Measurements from ENCODE around the gene CPVL. TPM values are rescaled to one million over a fixed set of nuclear protein-coding genes. Genes with fewer than 3 reads are reported as not detected.

CPVL gene
- total RNA-seq, 1 experiment from 2014 or later: 10.3 TPM

- TF ChIP-seq ZBTB33 (IDR thresholded peaks at IDR 0.05; ENCODE audit: extremely low read depth, insufficient replicate concordance, low read length) (no peak), POLR2A (IDR thresholded peaks at IDR 0.05; ENCODE audit: borderline replicate concordance, extremely low read depth, insufficient read depth, insufficient read length) (no peak)
Measured at GRCh38 chr7:29102558-29103151, 43.7 kb downstream of the CPVL start (continued).

GRCh38 chr7:29100924-29101323, 45.4 kb downstream of the CPVL start:
- Histone ChIP-seq H3K36me3 (ENCODE audit: control insufficient read depth in 1 of 2, insufficient read depth in 2 of 2, low read length in 2 of 2) (no peaks in the 10 kb centered on the region), H3K27ac (ENCODE audit: low read depth, low read length) (no peak overlapping the region), H3K9ac (ENCODE audit: low read length) (no peak overlapping the region), H3K79me2 (ENCODE audit: insufficient read depth, low read length) (no peaks in the 10 kb centered on the region), H3K4me3 (replicated peaks in 1 of 2; ENCODE audit: low read depth in 1 of 2, low read length in 2 of 2) (no peak overlapping the region), H3K9me3 (ENCODE audit: control insufficient read depth in 1 of 2, insufficient read depth in 1 of 2, low read depth in 1 of 2, low read length in 2 of 2) (no peaks in the 10 kb centered on the region), H3K4me1 (ENCODE audit: control insufficient read depth in 1 of 2, insufficient read depth in 2 of 2, low read length in 2 of 2) (no peaks in the 10 kb centered on the region), H3K9me2 (ENCODE audit: insufficient read depth) (no peaks in the 10 kb centered on the region), H3K27me3 (ENCODE audit: insufficient read depth, low read length) (no peaks in the 10 kb centered on the region), H3K4me2 (ENCODE audit: low read length) (no peak overlapping the region), H2AFZ (ENCODE audit: low read depth, low read length, poor library complexity, severe bottlenecking) (no peak overlapping the region), H4K20me1 (ENCODE audit: insufficient read depth) (no peaks in the 10 kb centered on the region)
- CTCF ChIA-PET: interaction anchor here (0.9 to 12.8 kb wide), 5 partner anchors 10 to 195 kb away, joined by 3 to 356 read pairs (median 3); no protein-coding TSS in a partner anchor
- DNase-seq (ENCODE audit: low read depth, low spot score) (no peak), ATAC-seq (no peak)
- TF ChIP-seq SIN3A (IDR thresholded peaks at IDR 0.05; ENCODE audit: low read depth): no peak
- no peak for TF ChIP-seq ELF1 (IDR thresholded peaks at IDR 0.05; ENCODE audit: borderline replicate concordance, low read depth)
- TF ChIP-seq JUND (IDR thresholded peaks at IDR 0.05): no peak
- TF ChIP-seq EZH2 (IDR thresholded peaks at IDR 0.05): no peak
- no peak for TF ChIP-seq ATF3 (IDR thresholded peaks at IDR 0.05)
- no peak for TF ChIP-seq POLR2A (IDR thresholded peaks at IDR 0.05; ENCODE audit: borderline replicate concordance, extremely low read depth, insufficient read depth, insufficient read length)
- TF ChIP-seq SRF (IDR thresholded peaks at IDR 0.05; ENCODE audit: low read depth): no peak
- TF ChIP-seq CTCF (IDR thresholded peaks at IDR 0.05 in 2 of 3, conservative IDR thresholded peaks at IDR 0.05 in 1 of 3; ENCODE audit: borderline replicate concordance in 1 of 3, insufficient read depth in 1 of 3, low read depth in 2 of 3, low read length in 2 of 3): no peak
- no peak for TF ChIP-seq REST (IDR thresholded peaks at IDR 0.05; ENCODE audit: low read depth)
- TF ChIP-seq ZNF274 (IDR thresholded peaks at IDR 0.05; ENCODE audit: low read depth, low read length): no peak
- no peak for TF ChIP-seq FOSL1 (IDR thresholded peaks at IDR 0.05; ENCODE audit: low read depth)
- TF ChIP-seq MAX (IDR thresholded peaks at IDR 0.05): no peak
- no peak for TF ChIP-seq TCF7L2 (IDR thresholded peaks at IDR 0.05; ENCODE audit: borderline replicate concordance, extremely low read depth, insufficient read depth, insufficient read length)
- no peak for TF ChIP-seq CBX3 (IDR thresholded peaks at IDR 0.05; ENCODE audit: low read depth)
- no peak for TF ChIP-seq POLR2AphosphoS5 (IDR thresholded peaks at IDR 0.05; ENCODE audit: low read depth, low read length)
- TF ChIP-seq EGR1 (IDR thresholded peaks at IDR 0.05; ENCODE audit: low read depth): no peak
- RAD21 ChIA-PET (ENCODE audit: low non-redundant PET in 1 of 2, low total read pairs in 2 of 2, uncharacterized antibody in 2 of 2, unreplicated experiment in 2 of 2): interaction anchor here (1.5 to 1.7 kb wide), 2 partner anchors 174 kb away, joined by 6 to 10 read pairs; no protein-coding TSS in a partner anchor
- POLR2A ChIA-PET: interaction anchor here (1.7 kb wide), 1 partner anchor 174 kb away, joined by 8 read pairs; no protein-coding TSS in a partner anchor
- no TSS peak for BruUV-seq (replicated peaks)
- intact Hi-C loops (cut with micrococcal nuclease): no loop called here
